Ascending aorta (tissue), 2 donors: ENCODE results near the gene SLC24A3. TPM values are rescaled to one million over a fixed set of nuclear protein-coding genes. Genes with fewer than 3 reads are reported as not detected.

Source experiments
- DNase-seq, 2 donors: peaks; one replicate each; pipeline ENCODE4 v3.0.0-alpha.2; 2019; ENCODE audit warnings: low spot score in 2 of 2
- H3K27ac ChIP-seq, 2 donors: fragments of 200-600 bp; sonication (generic); one replicate each; pipeline ENCODE4 v1.5.1; 2016 to 2017; ENCODE audit warnings: mild to moderate bottlenecking in 1 of 2
- H3K27me3 ChIP-seq: fragments of 200-600 bp; sonication (generic); one replicate; pipeline ENCODE4 v1.5.1; 2017
- H3K36me3 ChIP-seq, 2 donors: fragments of 200-600 bp; sonication (generic); one replicate each; pipeline ENCODE4 v1.5.1; 2016
- H3K4me1 ChIP-seq, 2 donors: fragments of 200-600 bp; sonication (generic); one replicate each; pipeline ENCODE4 v1.5.1; 2016 to 2017; ENCODE audit warnings: mild to moderate bottlenecking in 1 of 2
- H3K4me3 ChIP-seq, 2 donors: fragments of 200-600 bp; sonication (generic); one replicate each; pipeline ENCODE4 v1.5.1; 2016 to 2017; ENCODE audit warnings: mild to moderate bottlenecking in 1 of 2
- H3K9me3 ChIP-seq, 2 donors: fragments of 200-600 bp; sonication (generic); one replicate each; pipeline ENCODE4 v1.5.1; 2016
- CTCF ChIP-seq, 3 experiments: fragments of 200-600 bp in 2 of 3; fragments of 450-650 bp in 1 of 3; sonication (generic) in 2 of 3; IDR thresholded peaks; one replicate each; pipeline ENCODE4 v1.5.1; 2016 to 2019; ENCODE audit warnings: antibody characterized with exemption in 3 of 3, mild to moderate bottlenecking in 1 of 3, moderate library complexity in 1 of 3
- intact Hi-C: fragments of 100-400 bp; cut with DNase I; formaldehyde crosslinking; loops from one replicate; pipeline ENCODE4 v1.15.1; 2023
- total RNA-seq: library from RNA; depleted of rRNA; stranded (reverse); fragments of >200 nt; gene quantifications from one replicate; pipeline ENCODE4 v1.1.0, GENCODE V29; 2016

SLC24A3 gene
- total RNA-seq, 1 donor from 2014 or later, result 12.9 TPM

DNA sequence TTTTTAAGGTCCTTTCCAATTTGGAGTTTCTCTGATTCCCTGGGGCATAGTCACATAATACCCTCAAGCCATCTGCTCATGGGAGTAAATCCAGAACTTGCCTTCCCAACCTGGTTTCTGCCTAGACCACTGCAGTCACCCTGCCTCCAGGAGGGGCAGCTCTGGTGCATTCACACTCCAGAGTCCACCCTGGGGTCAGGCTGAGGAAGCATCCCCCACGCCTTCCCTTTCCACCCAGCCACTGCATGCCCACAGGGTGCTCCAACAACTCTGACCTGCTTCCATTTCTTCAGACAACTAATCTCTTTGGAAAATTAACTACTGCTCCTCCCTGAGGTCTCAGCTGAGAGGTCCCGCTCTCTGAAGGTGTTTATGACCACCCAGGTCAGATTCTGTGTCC, 334.2 kb downstream of the SLC24A3 start:
- TF ChIP-seq CTCF (IDR thresholded peaks at IDR 0.05), result no peak
- Histone ChIP-seq H3K36me3 (no peaks in the 10 kb centered on the region), H3K9me3 (no peaks in the 10 kb centered on the region), H3K27ac (no peak overlapping the region), H3K4me1 (no peaks in the 10 kb centered on the region), H3K27me3 (no peaks in the 10 kb centered on the region), H3K4me3 (no peak overlapping the region)
- intact Hi-C loops, result no loop called here
- no peak for DNase-seq

- no peak overlapping the region for H3K27ac ChIP-seq
- H3K27me3 ChIP-seq, result no peaks in the 10 kb centered on the region
- TF ChIP-seq CTCF (IDR thresholded peaks at IDR 0.05), result no peak
- H3K4me3 ChIP-seq, result no peak overlapping the region
- intact Hi-C loops, result no loop called here
- no peaks in the 10 kb centered on the region for H3K9me3 ChIP-seq
- H3K36me3 ChIP-seq, result no peaks in the 10 kb centered on the region
- DNase-seq, result no peak
- no peaks in the 10 kb centered on the region for H3K4me1 ChIP-seq
Measured at GRCh38 chr20:19547547-19547946, 335.1 kb downstream of the SLC24A3 start.

GRCh38 chr20:19549896-19550295, 337.5 kb downstream of the SLC24A3 start:
- no peak for DNase-seq
- no peak for TF ChIP-seq CTCF (IDR thresholded peaks at IDR 0.05)
- intact Hi-C loops, result loop anchor here (5.0 kb wide), 1 partner anchor 53 kb away; no protein-coding TSS in a partner anchor
- Histone ChIP-seq H3K36me3 (no peaks in the 10 kb centered on the region), H3K27me3 (no peaks in the 10 kb centered on the region), H3K9me3 (no peaks in the 10 kb centered on the region), H3K27ac (peak overlapping the region; percentile 22 to 65), H3K4me1 (no peaks in the 10 kb centered on the region), H3K4me3 (no peak overlapping the region)

DNA sequence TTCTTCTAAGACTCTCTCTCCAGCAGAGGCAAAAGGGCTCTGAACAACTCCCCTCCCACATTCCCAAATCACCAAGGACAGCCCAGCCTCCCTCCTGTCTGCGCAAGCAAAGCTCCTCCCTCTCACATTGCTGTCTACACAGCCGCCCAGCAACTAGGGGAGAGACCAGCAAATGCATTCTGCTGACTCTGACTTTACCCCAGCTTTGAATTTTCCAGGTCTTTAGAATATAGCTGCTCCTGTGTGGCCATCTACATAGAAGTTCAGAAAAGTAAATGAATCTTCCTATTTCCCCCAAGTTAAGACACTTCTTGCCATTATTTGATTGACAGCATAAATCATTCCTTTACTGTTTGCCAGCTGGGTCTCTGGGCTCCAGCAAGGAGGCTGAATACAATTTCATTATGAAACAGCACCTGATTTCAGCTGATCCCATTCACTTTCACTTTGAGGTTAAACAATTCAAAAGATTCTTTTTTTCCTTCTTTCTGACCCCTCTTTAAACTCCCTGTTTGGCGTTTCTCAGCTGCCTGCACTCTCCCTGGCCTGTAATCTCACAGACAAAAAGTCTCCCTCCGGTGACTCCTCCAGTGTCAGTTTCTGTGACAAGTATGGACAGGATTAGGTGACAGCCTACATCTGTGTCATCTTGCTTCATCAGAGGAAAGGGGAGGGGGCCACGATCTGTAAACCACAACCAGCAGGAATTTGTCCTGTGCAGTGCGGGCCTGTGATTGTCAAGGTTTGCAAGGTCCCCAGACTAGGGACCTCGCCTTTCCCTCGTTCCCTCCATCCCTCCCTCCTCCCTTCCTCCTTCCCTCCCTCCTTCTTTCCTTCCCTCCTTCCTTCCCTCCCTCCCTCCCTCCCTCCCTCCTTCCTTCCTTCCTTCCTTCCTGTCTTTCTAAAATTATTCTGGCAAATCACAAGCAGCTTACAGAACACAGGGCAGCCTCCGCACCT, 340.1 kb downstream of the SLC24A3 start:
- no peaks in the 10 kb centered on the region for H3K36me3 ChIP-seq
- H3K9me3 ChIP-seq, result no peaks in the 10 kb centered on the region
- TF ChIP-seq CTCF (IDR thresholded peaks at IDR 0.05), result no peak
- no peaks in the 10 kb centered on the region for H3K27me3 ChIP-seq
- intact Hi-C loops, result loop anchor here (5.0 kb wide), 1 partner anchor 55 kb away; no protein-coding TSS in a partner anchor
- peak overlapping the region in 1 of 2 donors; percentile 13 for H3K4me3 ChIP-seq
- peak overlapping the region; percentile 51 to 61 for H3K27ac ChIP-seq
- H3K4me1 ChIP-seq, result no peaks in the 10 kb centered on the region
- peak in 1 of 2 donors; percentile 74 for DNase-seq

- Histone ChIP-seq H3K4me1 (no peaks in the 10 kb centered on the region), H3K27me3 (no peaks in the 10 kb centered on the region), H3K36me3 (no peaks in the 10 kb centered on the region), H3K4me3 (no peak overlapping the region), H3K27ac (no peak overlapping the region), H3K9me3 (no peaks in the 10 kb centered on the region)
- intact Hi-C loops, result loop anchor here (5.0 kb wide), 1 partner anchor 57 kb away; no protein-coding TSS in a partner anchor
- TF ChIP-seq CTCF (IDR thresholded peaks at IDR 0.05), result no peak
- no peak for DNase-seq
Measured at GRCh38 chr20:19554666-19555065, 342.2 kb downstream of the SLC24A3 start.
